HCT116 (cell line): ENCODE data around the gene BRIP1. TPM values are rescaled to one million over a fixed set of nuclear protein-coding genes. Genes with fewer than 3 reads are reported as not detected.
"Not testable (repeated sequence)": the region's sequence is repeated elsewhere in the genome, so short reads cannot be mapped to it uniquely, and the experiment has no call there.

Experiments used
- ATAC-seq: fragments of 200-7000 bp; cut with Tn5 transposase; 2 replicates; pipeline ENCODE4 v1.9.1; 2020; ENCODE audit warnings: mild to moderate bottlenecking, moderate library complexity
- BruUV-seq: library from RNA; stranded (reverse); fragments of 400-500 nt; replicated peaks from 2 replicates; lab custom pipeline; 2021; lab: Mats Ljungman, UMichigan
- CTCF ChIA-PET: fragments of 300-600 bp; sonication (Branson Sonifier 250); formaldehyde crosslinking; loops from one replicate; lab custom pipeline; 2021; ENCODE audit warnings: antibody characterized with exemption; lab: Charles Lee
- POLR2A ChIA-PET: fragments of 300-600, 350-600 bp; sonication (Branson Sonifier 250); formaldehyde crosslinking; loops from one replicate; lab custom pipeline; 2021; ENCODE audit warnings: antibody characterized with exemption; lab: Charles Lee
- RAD21 ChIA-PET, 2 experiments: fragments of 300-600 bp; sonication (Branson Sonifier 250); formaldehyde crosslinking; loops; one replicate each; lab custom pipeline; 2023; ENCODE audit warnings: low total read pairs in 2 of 2; ENCODE audit not compliant: uncharacterized antibody in 2 of 2, unreplicated experiment in 2 of 2, low non-redundant PET in 1 of 2; lab: Charles Lee
- DNase-seq: peaks from one replicate; pipeline ENCODE4 v3.0.0-alpha.2; 2010; ENCODE audit warnings: low read depth, low spot score
- H2AFZ ChIP-seq: fragments of 200-600 bp; shearing (Covaris generic), sonication (generic); 2 replicates; pipeline ENCODE4 v1.6.1; 2017; ENCODE audit warnings: low read depth, mixed run types, mixed read lengths, antibody characterized with exemption, low read length; ENCODE audit not compliant: poor library complexity, severe bottlenecking
- H3K27ac ChIP-seq: 2 replicates; pipeline ENCODE4 v1.5.1; 2012; ENCODE audit warnings: low read depth, low read length
- H3K27me3 ChIP-seq: fragments of 200-600 bp; sonication (generic); 2 replicates; pipeline ENCODE4 v1.6.1; 2016; ENCODE audit warnings: mixed run types, low read length, mixed read lengths; ENCODE audit not compliant: insufficient read depth
- H3K36me3 ChIP-seq, 2 experiments: fragments of 200-500 bp in 1 of 2; fragments of 200-600 bp in 1 of 2; sonication (Bioruptor generic) in 1 of 2; sonication (generic) in 1 of 2; 2 replicates each; pipeline versions ENCODE4 v1.5.1 to v1.6.1; 2014 to 2016; ENCODE audit warnings: low read length in 2 of 2, inconsistent platforms in 1 of 2, mixed read lengths in 1 of 2, mixed run types in 1 of 2; ENCODE audit not compliant: insufficient read depth in 2 of 2, control insufficient read depth in 1 of 2
- H3K4me1 ChIP-seq, 2 experiments: fragments of 200-600 bp in 1 of 2; sonication (generic) in 1 of 2; 2 replicates each; pipeline versions ENCODE4 v1.5.1 to v1.6.1; 2012 to 2017; ENCODE audit warnings: low read length in 2 of 2, inconsistent platforms in 1 of 2, mild to moderate bottlenecking in 1 of 2, mixed read lengths in 1 of 2, mixed run types in 1 of 2, moderate library complexity in 1 of 2; ENCODE audit not compliant: insufficient read depth in 2 of 2, control insufficient read depth in 1 of 2
- H3K4me2 ChIP-seq: fragments of 200-600 bp; sonication (generic); 2 replicates; pipeline ENCODE4 v1.6.1; 2017; ENCODE audit warnings: mixed run types, low read length, mixed read lengths
- H3K4me3 ChIP-seq, 2 experiments: fragments of 200-600 bp in 1 of 2; sonication (generic) in 1 of 2; replicated peaks in 1 of 2; 2 replicates each; pipeline ENCODE4 v1.5.1; 2011 to 2016; ENCODE audit warnings: low read length in 2 of 2, control low read depth in 1 of 2, low read depth in 1 of 2, mild to moderate bottlenecking in 1 of 2, mixed read lengths in 1 of 2, mixed run types in 1 of 2
- H3K79me2 ChIP-seq: fragments of 200-600 bp; sonication (generic); 2 replicates; pipeline ENCODE4 v1.6.1; 2017; ENCODE audit warnings: mild to moderate bottlenecking, mixed run types, low read length, moderate library complexity, mixed read lengths; ENCODE audit not compliant: insufficient read depth
- H3K9ac ChIP-seq: fragments of 200-600 bp; sonication (generic); 2 replicates; pipeline ENCODE4 v1.6.1; 2016; ENCODE audit warnings: low read length, mixed read lengths
- H3K9me2 ChIP-seq: fragments of 200-600 bp; sonication (generic), shearing (Covaris generic); 2 replicates; pipeline ENCODE4 v1.6.1; 2017; ENCODE audit warnings: mixed run types, mild to moderate bottlenecking, moderate library complexity; ENCODE audit not compliant: insufficient read depth
- H3K9me3 ChIP-seq, 2 experiments: fragments of 200-500 bp in 1 of 2; fragments of 200-600 bp in 1 of 2; sonication (Bioruptor generic) in 1 of 2; sonication (generic) in 1 of 2; 2 replicates each; pipeline ENCODE4 v1.6.1; 2014 to 2017; ENCODE audit warnings: low read length in 2 of 2, mixed read lengths in 2 of 2, inconsistent platforms in 1 of 2, low read depth in 1 of 2, mild to moderate bottlenecking in 1 of 2, mixed run types in 1 of 2, moderate library complexity in 1 of 2; ENCODE audit not compliant: control insufficient read depth in 1 of 2, insufficient read depth in 1 of 2
- H4K20me1 ChIP-seq: fragments of 200-600 bp; sonication (generic), shearing (Covaris generic); 2 replicates; pipeline ENCODE4 v1.6.1; 2017; ENCODE audit warnings: mixed run types, mild to moderate bottlenecking, moderate library complexity; ENCODE audit not compliant: insufficient read depth
- CBX3 ChIP-seq: IDR thresholded peaks from 2 replicates; pipeline ENCODE4 v1.6.1; 2012; ENCODE audit warnings: low read depth
- CTCF ChIP-seq, 3 experiments: fragments of 200-600 bp in 1 of 3; sonication (generic) in 1 of 3; IDR thresholded peaks in 2 of 3; conservative IDR thresholded peaks in 1 of 3; 2 replicates each; pipeline ENCODE4 v1.5.1; 2012 to 2017; ENCODE audit warnings: low read depth in 2 of 3, low read length in 2 of 3, antibody characterized with exemption in 1 of 3, borderline replicate concordance in 1 of 3, control low read depth in 1 of 3, mild to moderate bottlenecking in 1 of 3, mixed read lengths in 1 of 3, mixed run types in 1 of 3, moderate library complexity in 1 of 3; ENCODE audit not compliant: insufficient read depth in 1 of 3
- EGR1 ChIP-seq: IDR thresholded peaks from 2 replicates; pipeline ENCODE4 v1.6.1; 2012; ENCODE audit warnings: low read depth
- POLR2A ChIP-seq: IDR thresholded peaks from 2 replicates; pipeline ENCODE4 v1.7.0; 2011; ENCODE audit warnings: borderline replicate concordance; ENCODE audit not compliant: insufficient read depth, insufficient read length; ENCODE audit errors: extremely low read depth
- SRF ChIP-seq: IDR thresholded peaks from 2 replicates; pipeline ENCODE4 v1.6.1; 2012; ENCODE audit warnings: low read depth
- intact Hi-C: fragments of 100-400 bp; cut with micrococcal nuclease; formaldehyde crosslinking; loops from 2 replicates; pipeline ENCODE4 v1.10.0; 2022
- total RNA-seq: library from RNA; stranded (reverse); gene quantifications from one replicate; pipeline ENCODE4 v1.2.1, GENCODE V29; 2021; ENCODE audit not compliant: unreplicated experiment

The BRIP1 gene
- total RNA-seq, 1 experiment from 2014 or later: 22.2 TPM

GRCh38 chr17:61678339-61678738 is 185.0 kb downstream of the BRIP1 start:
- H3K9me2 ChIP-seq: no peaks in the 10 kb centered on the region
- DNase-seq (no peak), ATAC-seq (no peak)
- no peaks in the 10 kb centered on the region for H4K20me1 ChIP-seq
- H3K36me3 ChIP-seq: no peaks in the 10 kb centered on the region
- RAD21 ChIA-PET: no interaction called here
- CTCF ChIA-PET: no interaction called here
- no peak overlapping the region for H2AFZ ChIP-seq
- no peak overlapping the region for H3K9ac ChIP-seq
- no peaks in the 10 kb centered on the region for H3K79me2 ChIP-seq
- POLR2A ChIA-PET: no interaction called here
- no peak overlapping the region for H3K4me2 ChIP-seq
- intact Hi-C loops: no loop called here
- no peak overlapping the region for H3K27ac ChIP-seq
- no TSS peak for BruUV-seq
- no peaks in the 10 kb centered on the region for H3K27me3 ChIP-seq
- no peaks in the 10 kb centered on the region for H3K9me3 ChIP-seq
- TF ChIP-seq CBX3 (no peak), SRF (no peak), CTCF (IDR thresholded peaks at IDR 0.05 in 2 of 3, conservative IDR thresholded peaks at IDR 0.05 in 1 of 3; ENCODE audit: borderline replicate concordance in 1 of 3, insufficient read depth in 1 of 3, low read depth in 2 of 3, low read length in 2 of 3) (no peak), EGR1 (no peak), POLR2A (no peak)
- no peaks in the 10 kb centered on the region for H3K4me1 ChIP-seq
- no peak overlapping the region for H3K4me3 ChIP-seq

GRCh38 chr17:61677150-61677811 is 186.0 kb downstream of the BRIP1 start:
- H3K9me3 ChIP-seq, ATAC-seq, RAD21 ChIA-PET, H3K36me3 ChIP-seq, intact Hi-C loops, DNase-seq, H3K79me2 ChIP-seq, H3K9me2 ChIP-seq, H2AFZ ChIP-seq, H3K4me3 ChIP-seq, H4K20me1 ChIP-seq, H3K27me3 ChIP-seq, BruUV-seq, H3K27ac ChIP-seq, POLR2A ChIA-PET, H3K4me2 ChIP-seq, H3K4me1 ChIP-seq, CTCF ChIA-PET, H3K9ac ChIP-seq: not testable (repeated sequence)

- DNase-seq, H3K27me3 ChIP-seq, H3K27ac ChIP-seq, ATAC-seq, H3K79me2 ChIP-seq, H4K20me1 ChIP-seq, H3K9ac ChIP-seq, H3K4me1 ChIP-seq, H2AFZ ChIP-seq, H3K9me3 ChIP-seq, intact Hi-C loops, H3K4me2 ChIP-seq, H3K4me3 ChIP-seq, H3K9me2 ChIP-seq, RAD21 ChIA-PET, H3K36me3 ChIP-seq, CTCF ChIA-PET, BruUV-seq, POLR2A ChIA-PET: not testable (repeated sequence)
Observed at GRCh38 chr17:61676522-61676921, 186.8 kb downstream of the BRIP1 start.

- DNase-seq, POLR2A ChIA-PET, H3K4me3 ChIP-seq, H3K4me2 ChIP-seq, H3K27me3 ChIP-seq, H3K79me2 ChIP-seq, H3K9me2 ChIP-seq, H3K27ac ChIP-seq, H3K36me3 ChIP-seq, BruUV-seq, intact Hi-C loops, H3K4me1 ChIP-seq, H2AFZ ChIP-seq, RAD21 ChIA-PET, H3K9me3 ChIP-seq, CTCF ChIA-PET, H3K9ac ChIP-seq, ATAC-seq, H4K20me1 ChIP-seq: not testable (repeated sequence)
Observed at GRCh38 chr17:61674609-61675008, 188.7 kb downstream of the BRIP1 start.
